ENCODE results near the gene SOX5. TPM values are rescaled to one million over a fixed set of nuclear protein-coding genes. Genes with fewer than 3 reads are reported as not detected.
A peak's percentile ranks its signal among the peaks of the same experiment; 100 is the strongest.

Gene SOX5
- total and polyA plus RNA-seq, 9 of the 15 experiments (the other 6 are each of a cell fraction or from before 2014, with no cell fraction given) = 8.3 to 16.5 (median 11.9) TPM

DNA sequence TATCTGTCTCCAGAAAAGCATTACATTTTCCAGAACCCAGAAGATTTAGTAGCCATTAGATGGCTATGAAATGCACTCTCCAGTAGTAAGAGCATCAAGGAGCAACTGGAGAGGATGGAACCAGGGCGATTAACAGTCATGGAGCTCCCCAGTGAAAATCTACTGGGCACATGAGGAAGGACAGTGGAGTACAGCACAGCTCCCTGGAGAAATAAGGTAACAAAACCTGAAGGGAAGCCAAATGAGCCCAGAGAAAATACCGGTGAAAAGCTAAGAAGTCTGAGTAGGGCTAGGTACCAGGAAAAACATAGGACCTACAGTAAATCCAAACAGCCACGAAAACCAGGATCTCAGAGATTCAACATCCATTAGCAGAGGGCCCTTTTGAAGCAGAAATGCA lies 21.6 kb downstream of the SOX5 start:
- no peak for DNase-seq (ENCODE audit: extremely low read depth in 1 of 4, low spot score in 3 of 4)
- no peaks in the 10 kb centered on the region for H4K20me1 ChIP-seq (replicated peaks; ENCODE audit: control insufficient read depth, insufficient read depth, low read length)
- H3K27ac ChIP-seq (ENCODE audit: extremely low read depth, low read depth, low read length) = no peak overlapping the region
- no peaks in the 10 kb centered on the region for H3K9me1 ChIP-seq (ENCODE audit: control insufficient read depth, insufficient read depth, low read length)
- H3K9ac ChIP-seq (ENCODE audit: insufficient read depth in 1 of 2, low read depth in 2 of 2, low read length in 2 of 2) = no peak overlapping the region
- H3K4me3 ChIP-seq = no peak overlapping the region
- no peaks in the 10 kb centered on the region for H3K27me3 ChIP-seq (ENCODE audit: control insufficient read depth in 2 of 2, insufficient read depth in 2 of 2, low read length in 2 of 2)
- no peaks in the 10 kb centered on the region for H3K9me3 ChIP-seq (replicated peaks; ENCODE audit: control insufficient read depth, insufficient read depth, low read depth, low read length)
- peak overlapping the region; percentile 50 for H2AFZ ChIP-seq (ENCODE audit: low read depth, low read length)
- ATAC-seq = no peak
- peak; percentile 51 for FAIRE-seq
- intact Hi-C loops (cut with micrococcal nuclease) = no loop called here
- H3K36me3 ChIP-seq (ENCODE audit: control insufficient read depth, insufficient read depth, low read length) = no peaks in the 10 kb centered on the region
- CTCF ChIA-PET (ENCODE audit: low intra/inter-chr PET ratio) = no interaction called here
- 35% methylated on average over 3 of the region's 3 CpGs for WGBS (ENCODE audit: insufficient coverage, low coverage, missing lambda C conversion rate)
- in situ Hi-C loops (cut with MboI) = no loop called here
- H3K4me1 ChIP-seq (replicated peaks in 1 of 2; ENCODE audit: control insufficient read depth in 2 of 2, insufficient read depth in 2 of 2, low read length in 2 of 2) = no peaks in the 10 kb centered on the region
- H3K4me2 ChIP-seq (ENCODE audit: insufficient read depth, low read length) = no peak overlapping the region
- no TSS peak for BruUV-seq (replicated peaks)
- POLR2A ChIA-PET = interaction anchor here (0.6 to 1.2 kb wide), 3 partner anchors 9 to 273 kb away, joined by 3 to 4 read pairs (median 4); no protein-coding TSS in a partner anchor
- H3K79me2 ChIP-seq (ENCODE audit: control insufficient read depth, insufficient read depth, low read length) = no peaks in the 10 kb centered on the region
- TF ChIP-seq POLR3A (IDR thresholded peaks at IDR 0.05; ENCODE audit: borderline replicate concordance, extremely low read depth, insufficient read depth, insufficient read length) = no peak
- TF ChIP-seq ZNF551 (CRISPR knock-in tag; IDR thresholded peaks at IDR 0.05) = no peak
- no peak for TF ChIP-seq CBX8 (IDR thresholded peaks at IDR 0.05; ENCODE audit: borderline replicate concordance, extremely low read depth, low read depth, low read length, poor library complexity, severe bottlenecking)
- TF ChIP-seq PHTF2 (CRISPR knock-in tag; IDR thresholded peaks at IDR 0.05) = no peak
- no peak for TF ChIP-seq TSC22D4 (tag; IDR thresholded peaks at IDR 0.05)
- no peak for TF ChIP-seq NFE2L1 (tag; IDR thresholded peaks at IDR 0.05; ENCODE audit: borderline replicate concordance, low read depth)
- no peak for TF ChIP-seq CHD7 (IDR thresholded peaks at IDR 0.05; ENCODE audit: low read depth, low read length)
- no peak for TF ChIP-seq ZNF140 (CRISPR knock-in tag; IDR thresholded peaks at IDR 0.05)
- TF ChIP-seq, protein P1, sequence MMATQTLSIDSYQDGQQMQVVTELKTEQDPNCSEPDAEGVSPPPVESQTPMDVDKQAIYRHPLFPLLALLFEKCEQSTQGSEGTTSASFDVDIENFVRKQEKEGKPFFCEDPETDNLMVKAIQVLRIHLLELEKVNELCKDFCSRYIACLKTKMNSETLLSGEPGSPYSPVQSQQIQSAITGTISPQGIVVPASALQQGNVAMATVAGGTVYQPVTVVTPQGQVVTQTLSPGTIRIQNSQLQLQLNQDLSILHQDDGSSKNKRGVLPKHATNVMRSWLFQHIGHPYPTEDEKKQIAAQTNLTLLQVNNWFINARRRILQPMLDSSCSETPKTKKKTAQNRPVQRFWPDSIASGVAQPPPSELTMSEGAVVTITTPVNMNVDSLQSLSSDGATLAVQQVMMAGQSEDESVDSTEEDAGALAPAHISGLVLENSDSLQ (IDR thresholded peaks at IDR 0.05) = no peak
- no peak for TF ChIP-seq JUNB (CRISPR knock-in tag; conservative IDR thresholded peaks at IDR 0.05)
